MM.1S (cell line): ENCODE results near the gene SPACA6.

ENCODE experiments used
- CTCF ChIP-seq: fragments of 300-600 bp; sonication (generic); IDR thresholded peaks from 2 replicates; pipeline ENCODE4 v1.5.1; 2016; ENCODE audit warnings: antibody characterized with exemption, low read length, mixed read lengths
- EZH2 ChIP-seq: fragments of 300-600 bp; sonication (generic); optimal IDR thresholded peaks from 2 replicates; pipeline ENCODE3; 2017; ENCODE audit warnings: low read depth, mild to moderate bottlenecking, antibody characterized with exemption, low read length, mixed read lengths
- EZH2phosphoT487 ChIP-seq: fragments of 300-600 bp; sonication (generic); IDR thresholded peaks from 2 replicates; pipeline ENCODE4 v1.6.1; 2018; ENCODE audit warnings: antibody characterized with exemption, low read length

DNA sequence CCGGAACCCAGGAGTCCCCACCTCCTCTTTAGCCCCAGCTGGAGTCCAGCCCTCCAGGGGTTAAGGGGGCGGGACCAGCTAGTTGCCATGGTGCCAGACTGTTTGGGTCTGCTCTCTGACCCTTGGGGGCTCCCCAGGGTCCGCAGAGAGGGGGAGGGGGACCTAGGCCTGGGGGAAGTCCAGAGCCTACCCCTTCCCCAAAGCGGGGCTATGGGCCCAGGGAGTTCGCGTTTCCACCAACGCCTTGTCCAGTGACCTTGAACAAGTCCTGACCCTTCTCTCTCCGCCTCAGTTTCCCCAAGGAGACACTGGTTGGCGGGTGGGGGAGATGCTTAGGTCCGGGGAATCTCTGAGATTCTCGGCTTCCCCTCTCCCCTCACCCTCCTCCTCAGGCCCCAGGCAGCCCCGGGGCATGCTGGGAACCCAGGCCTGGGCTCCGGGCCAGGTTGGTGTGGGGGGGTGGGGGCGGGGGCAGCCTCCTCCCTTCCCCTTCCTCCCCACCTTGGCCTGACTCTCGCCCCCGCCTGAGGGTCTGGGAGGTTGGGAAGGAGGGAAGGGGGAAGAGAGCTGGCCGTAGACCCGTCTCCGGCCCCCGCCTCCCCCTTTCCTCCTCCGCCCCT, 2.6 kb upstream of the SPACA6 start:
- TF ChIP-seq CTCF = no peak
- no peak for TF ChIP-seq EZH2phosphoT487
- TF ChIP-seq EZH2 = no peak
